PC-9 (cell line): ENCODE results near the gene SH3GL2. TPM values are rescaled to one million over a fixed set of nuclear protein-coding genes. Genes with fewer than 3 reads are reported as not detected.

Experiments used
- BruUV-seq: library from RNA; stranded (reverse); fragments of 400-500 nt; replicated peaks from 2 replicates; lab custom pipeline; 2021; lab: Mats Ljungman, UMichigan
- CTCF ChIA-PET: fragments of 300-600 bp; sonication (Branson Sonifier 250); formaldehyde crosslinking; loops from one replicate; lab custom pipeline; 2022; ENCODE audit warnings: antibody characterized with exemption; lab: Charles Lee
- POLR2A ChIA-PET: fragments of 300-600 bp; sonication (Branson Sonifier 250); formaldehyde crosslinking; loops from one replicate; lab custom pipeline; 2022; ENCODE audit warnings: antibody characterized with exemption; ENCODE audit not compliant: unreplicated experiment; lab: Charles Lee
- DNase-seq, 2 experiments: peaks; one replicate each; pipeline versions ENCODE4 v3.0.0 to v3.0.0-alpha.2; 2015 to 2022; ENCODE audit warnings: mixed read lengths in 1 of 2
- H2AFZ ChIP-seq: fragments of 200-600 bp; sonication (generic); 2 replicates; pipeline ENCODE4 v1.8.1; 2017; ENCODE audit warnings: antibody characterized with exemption
- H3F3A ChIP-seq: fragments of 200-600 bp; sonication (generic); 2 replicates; pipeline ENCODE4 v1.8.1; 2017; ENCODE audit warnings: antibody characterized with exemption, mild to moderate bottlenecking, low read depth; ENCODE audit not compliant: insufficient read depth
- H3K27ac ChIP-seq: fragments of 200-600 bp; sonication (generic); 2 replicates; pipeline ENCODE4 v1.6.1; 2016; ENCODE audit warnings: mixed run types
- H3K27me3 ChIP-seq: fragments of 200-600 bp; sonication (generic); 2 replicates; pipeline ENCODE4 v1.6.1; 2016; ENCODE audit warnings: low read depth, mixed run types; ENCODE audit not compliant: insufficient read depth
- H3K36me3 ChIP-seq: fragments of 200-600 bp; sonication (generic); 2 replicates; pipeline ENCODE4 v1.6.1; 2016; ENCODE audit warnings: low read depth, mixed run types
- H3K4me1 ChIP-seq: fragments of 200-600 bp; sonication (generic); replicated peaks from 2 replicates; pipeline ENCODE4 v1.6.1; 2016; ENCODE audit warnings: mixed run types; ENCODE audit not compliant: insufficient read depth
- H3K4me2 ChIP-seq: fragments of 200-600 bp; sonication (generic); 2 replicates; pipeline ENCODE4 v1.6.1; 2017; ENCODE audit warnings: mixed run types
- H3K4me3 ChIP-seq: fragments of 200-600 bp; sonication (generic); 2 replicates; pipeline ENCODE4 v1.6.1; 2016; ENCODE audit warnings: mixed run types
- H3K79me2 ChIP-seq: fragments of 200-600 bp; sonication (generic); 2 replicates; pipeline ENCODE4 v1.6.1; 2017; ENCODE audit warnings: low read depth, mixed run types
- H3K9me2 ChIP-seq: fragments of 200-600 bp; sonication (generic); 2 replicates; pipeline ENCODE4 v1.8.1; 2017; ENCODE audit warnings: mild to moderate bottlenecking; ENCODE audit not compliant: insufficient read depth
- H3K9me3 ChIP-seq: fragments of 200-600 bp; sonication (generic); 2 replicates; pipeline ENCODE4 v1.8.1; 2016; ENCODE audit warnings: low read depth; ENCODE audit not compliant: insufficient read depth
- H4K20me1 ChIP-seq: fragments of 200-600 bp; sonication (generic); 2 replicates; pipeline ENCODE4 v1.8.1; 2017; ENCODE audit not compliant: insufficient read depth
- CTCF ChIP-seq: fragments of 200-600 bp; sonication (generic); conservative IDR thresholded peaks from 2 replicates; pipeline ENCODE4 v1.6.1; 2017; ENCODE audit warnings: mixed run types, antibody characterized with exemption, mild to moderate bottlenecking, moderate library complexity
- EZH2 ChIP-seq: fragments of 200-600 bp; sonication (generic); IDR thresholded peaks from 2 replicates; pipeline ENCODE4 v1.8.0; 2017; ENCODE audit warnings: antibody characterized with exemption, low read depth
- intact Hi-C: fragments of 100-400 bp; cut with micrococcal nuclease; formaldehyde crosslinking; loops from one replicate; pipeline ENCODE4 v1.10.0; 2022; ENCODE audit not compliant: unreplicated experiment
- total RNA-seq: library from RNA; stranded (reverse); gene quantifications from 2 replicates; pipeline ENCODE4 v1.2.3, GENCODE V29; 2021

Gene SH3GL2
- total RNA-seq, 1 experiment from 2014 or later = not detected

GRCh38 chr9:17555362-17556054 lies 23.4 kb upstream of the SH3GL2 start:
- no peak for TF ChIP-seq EZH2
- no peak for TF ChIP-seq CTCF
- H3K9me2 ChIP-seq = no peaks in the 10 kb centered on the region
- H3K27me3 ChIP-seq = no peaks in the 10 kb centered on the region
- intact Hi-C loops = no loop called here
- no peak for DNase-seq
- no peak overlapping the region for H2AFZ ChIP-seq
- no peak overlapping the region for H3K4me2 ChIP-seq
- ChIA-PET POLR2A (no interaction called here), CTCF (no interaction called here)
- H3K79me2 ChIP-seq = no peaks in the 10 kb centered on the region
- H3K4me1 ChIP-seq = no peaks in the 10 kb centered on the region
- no peaks in the 10 kb centered on the region for H4K20me1 ChIP-seq
- no peak overlapping the region for H3K4me3 ChIP-seq
- no TSS peak for BruUV-seq
- H3K9me3 ChIP-seq = no peaks in the 10 kb centered on the region
- no peaks in the 10 kb centered on the region for H3K36me3 ChIP-seq
- no peak overlapping the region for H3K27ac ChIP-seq
- H3F3A ChIP-seq = no peaks in the 10 kb centered on the region

- no TSS peak for BruUV-seq
- H3F3A ChIP-seq = no peaks in the 10 kb centered on the region
- H3K27me3 ChIP-seq = no peaks in the 10 kb centered on the region
- no peaks in the 10 kb centered on the region for H3K36me3 ChIP-seq
- no peak overlapping the region for H3K27ac ChIP-seq
- H2AFZ ChIP-seq = no peak overlapping the region
- no peak for DNase-seq
- POLR2A ChIA-PET = no interaction called here
- H3K4me1 ChIP-seq = no peaks in the 10 kb centered on the region
- H3K9me3 ChIP-seq = no peaks in the 10 kb centered on the region
- intact Hi-C loops = no loop called here
- H3K4me2 ChIP-seq = no peak overlapping the region
- H4K20me1 ChIP-seq = no peaks in the 10 kb centered on the region
- H3K9me2 ChIP-seq = no peaks in the 10 kb centered on the region
- CTCF ChIA-PET = no interaction called here
- H3K4me3 ChIP-seq = no peak overlapping the region
- no peaks in the 10 kb centered on the region for H3K79me2 ChIP-seq
- TF ChIP-seq EZH2 (no peak), CTCF (no peak)
Observed at GRCh38 chr9:17556255-17556654, 22.6 kb upstream of the SH3GL2 start.

- Histone ChIP-seq H3K27me3 (no peaks in the 10 kb centered on the region), H3K27ac (no peak overlapping the region), H3K79me2 (no peaks in the 10 kb centered on the region), H3K4me1 (no peaks in the 10 kb centered on the region), H3K4me3 (no peak overlapping the region), H3F3A (no peaks in the 10 kb centered on the region), H3K36me3 (no peaks in the 10 kb centered on the region), H2AFZ (no peak overlapping the region), H3K4me2 (no peak overlapping the region), H3K9me2 (no peaks in the 10 kb centered on the region), H3K9me3 (no peaks in the 10 kb centered on the region), H4K20me1 (no peaks in the 10 kb centered on the region)
- intact Hi-C loops = no loop called here
- BruUV-seq = no TSS peak
- no peak for DNase-seq
- TF ChIP-seq CTCF = no peak
- TF ChIP-seq EZH2 = no peak
- POLR2A ChIA-PET = no interaction called here
- CTCF ChIA-PET = no interaction called here
Observed at GRCh38 chr9:17556935-17557334, 21.9 kb upstream of the SH3GL2 start.
